Measurements from ENCODE around the gene F5. TPM values are rescaled to one million over a fixed set of nuclear protein-coding genes. Genes with fewer than 3 reads are reported as not detected.

Gene F5
- polyA plus RNA-seq, 4 donors: under 0.01 to 2.5 (median 0.36) TPM; not detected in 1

DNA sequence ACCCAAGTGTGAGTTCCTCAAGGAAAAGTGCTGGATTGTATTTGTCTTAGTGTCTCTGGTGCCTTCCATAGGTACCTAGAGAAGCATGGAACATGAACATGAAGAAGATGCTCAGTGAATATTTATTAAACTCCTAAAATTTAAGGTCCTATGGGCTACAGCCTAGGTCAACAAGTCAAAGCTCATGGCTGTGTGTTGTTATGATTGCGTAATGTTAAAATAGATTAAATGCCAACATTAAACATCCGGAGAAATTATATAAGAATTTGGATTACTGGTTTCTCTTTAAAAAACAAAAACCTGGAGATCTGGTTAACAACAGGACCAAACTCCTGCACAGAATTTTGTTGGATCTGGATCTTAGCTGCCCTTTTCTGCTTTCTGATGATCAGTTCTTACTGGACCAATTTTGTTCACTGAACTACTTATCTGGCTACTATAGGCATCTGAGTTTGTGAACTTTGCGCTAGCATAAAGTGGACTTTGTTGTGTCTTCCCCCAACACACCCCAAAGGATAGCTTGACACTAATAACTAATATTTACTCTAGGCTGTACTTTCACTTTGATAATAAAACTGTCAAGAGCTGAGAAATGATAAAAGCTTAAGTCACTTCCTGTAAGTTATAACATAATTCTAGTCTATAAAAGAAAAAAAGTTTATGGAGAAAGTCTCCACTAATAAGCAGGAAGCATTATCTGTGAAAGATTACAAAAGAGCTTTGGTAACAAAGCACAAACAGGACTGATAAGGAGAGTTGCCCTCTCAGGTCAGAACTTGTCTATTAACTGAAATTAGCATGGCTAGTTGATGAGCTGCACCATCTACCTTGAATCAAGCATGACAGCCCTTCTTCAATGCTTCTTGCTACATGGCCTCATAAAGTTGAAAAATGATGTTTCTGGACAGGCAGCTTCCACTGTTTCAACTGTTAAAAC is 20.7 kb downstream of the F5 start:
- Histone ChIP-seq H3K27me3 (ENCODE audit: control insufficient read depth in 3 of 3, insufficient read depth in 3 of 3, low read length in 3 of 3) (no peaks in the 10 kb centered on the region), H3K4me1 (ENCODE audit: control insufficient read depth in 3 of 3, insufficient read depth in 2 of 3, low read depth in 1 of 3, low read length in 2 of 3) (peaks cover 0 to 3% (median 2%) of the 10 kb centered on the region in 3 donors), H3K27ac (ENCODE audit: low read depth in 1 of 3, low read length in 2 of 3) (no peak overlapping the region), H3K4me3 (ENCODE audit: low read depth in 1 of 3, low read length in 3 of 3) (no peak overlapping the region), H3K9me3 (ENCODE audit: control insufficient read depth in 2 of 2, insufficient read depth in 1 of 2, low read depth in 1 of 2, low read length in 1 of 2) (no peaks in the 10 kb centered on the region), H3K36me3 (ENCODE audit: control insufficient read depth in 3 of 3, insufficient read depth in 2 of 3, low read depth in 1 of 3, low read length in 3 of 3) (no peaks in the 10 kb centered on the region)
- 42 to 78% (median 59%) methylated on average over 3 of the region's 3 CpGs for WGBS, 3 donors
- FAIRE-seq (peak; percentile 73), DNase-seq (peak; percentile 80 to 95)

DNA sequence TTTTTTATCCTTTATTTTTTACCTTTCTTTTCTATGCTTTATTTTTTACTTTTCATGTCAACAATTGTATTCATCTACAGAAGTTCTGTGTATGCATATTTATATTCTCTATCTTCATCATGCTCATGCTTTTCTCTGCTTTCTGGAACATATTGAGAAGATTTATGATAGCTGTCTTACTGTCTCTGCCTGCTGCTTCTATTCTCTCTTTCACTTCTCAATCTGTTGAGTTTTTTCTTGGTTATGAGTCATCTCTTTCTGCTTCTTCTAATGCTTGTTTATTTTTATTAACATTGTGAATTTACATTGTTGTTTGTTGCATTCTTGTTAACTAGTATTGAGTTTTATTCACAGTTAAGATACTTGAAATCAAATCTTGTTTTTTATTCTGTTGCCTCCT is 22.6 kb downstream of the F5 start:
- H3K4me1 ChIP-seq (ENCODE audit: control insufficient read depth in 3 of 3, insufficient read depth in 2 of 3, low read depth in 1 of 3, low read length in 2 of 3): no peaks in the 10 kb centered on the region
- peaks cover 0 to 2% (median 0%) of the 10 kb centered on the region in 3 donors for H3K27me3 ChIP-seq (ENCODE audit: control insufficient read depth in 3 of 3, insufficient read depth in 3 of 3, low read length in 3 of 3)
- H3K4me3 ChIP-seq (ENCODE audit: low read depth in 1 of 3, low read length in 3 of 3): no peak overlapping the region
- H3K27ac ChIP-seq (ENCODE audit: low read depth in 1 of 3, low read length in 2 of 3): no peak overlapping the region
- FAIRE-seq (no peak), DNase-seq (no peak)
- H3K36me3 ChIP-seq (ENCODE audit: control insufficient read depth in 3 of 3, insufficient read depth in 2 of 3, low read depth in 1 of 3, low read length in 3 of 3): no peaks in the 10 kb centered on the region
- H3K9me3 ChIP-seq (ENCODE audit: control insufficient read depth in 2 of 2, insufficient read depth in 1 of 2, low read depth in 1 of 2, low read length in 1 of 2): no peaks in the 10 kb centered on the region

DNA sequence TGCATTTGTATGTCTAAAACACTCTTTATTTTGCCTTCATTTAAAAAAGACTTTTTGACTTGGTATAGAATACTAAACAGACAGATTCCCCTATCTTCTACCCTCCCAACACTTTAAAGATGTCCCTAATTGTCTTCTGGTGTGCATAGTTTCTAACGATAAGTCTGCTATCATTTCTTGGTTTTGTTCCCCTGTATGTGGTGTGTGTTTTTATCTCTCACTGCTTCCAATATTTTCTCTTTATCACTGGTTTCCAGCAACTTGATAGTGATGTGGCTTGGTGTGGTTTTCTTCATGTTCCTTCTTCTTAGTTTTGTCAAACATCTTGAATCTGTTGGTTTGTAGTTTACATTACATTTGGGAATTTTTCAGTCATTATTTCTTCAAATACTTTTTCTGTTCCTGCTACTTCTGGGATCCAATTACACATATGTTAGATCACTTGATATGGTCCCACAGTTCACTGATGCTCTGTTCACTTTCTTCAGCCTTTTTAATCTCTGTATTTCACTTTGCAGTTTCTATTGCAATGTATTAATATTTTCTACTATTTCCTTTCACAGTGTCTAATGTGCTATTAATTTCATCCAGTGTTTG is 23.2 kb downstream of the F5 start:
- FAIRE-seq (no peak), DNase-seq (no peak)
- Histone ChIP-seq H3K4me3 (ENCODE audit: low read depth in 1 of 3, low read length in 3 of 3) (no peak overlapping the region), H3K27me3 (ENCODE audit: control insufficient read depth in 3 of 3, insufficient read depth in 3 of 3, low read length in 3 of 3) (peaks cover 0 to 2% (median 0%) of the 10 kb centered on the region in 3 donors), H3K4me1 (ENCODE audit: control insufficient read depth in 3 of 3, insufficient read depth in 2 of 3, low read depth in 1 of 3, low read length in 2 of 3) (no peaks in the 10 kb centered on the region), H3K9me3 (ENCODE audit: control insufficient read depth in 2 of 2, insufficient read depth in 1 of 2, low read depth in 1 of 2, low read length in 1 of 2) (no peaks in the 10 kb centered on the region), H3K36me3 (ENCODE audit: control insufficient read depth in 3 of 3, insufficient read depth in 2 of 3, low read depth in 1 of 3, low read length in 3 of 3) (no peaks in the 10 kb centered on the region), H3K27ac (ENCODE audit: low read depth in 1 of 3, low read length in 2 of 3) (no peak overlapping the region)
- 89 to 94% (median 91%) methylated on average over 1 of the region's 1 CpG for WGBS, 3 donors

DNA sequence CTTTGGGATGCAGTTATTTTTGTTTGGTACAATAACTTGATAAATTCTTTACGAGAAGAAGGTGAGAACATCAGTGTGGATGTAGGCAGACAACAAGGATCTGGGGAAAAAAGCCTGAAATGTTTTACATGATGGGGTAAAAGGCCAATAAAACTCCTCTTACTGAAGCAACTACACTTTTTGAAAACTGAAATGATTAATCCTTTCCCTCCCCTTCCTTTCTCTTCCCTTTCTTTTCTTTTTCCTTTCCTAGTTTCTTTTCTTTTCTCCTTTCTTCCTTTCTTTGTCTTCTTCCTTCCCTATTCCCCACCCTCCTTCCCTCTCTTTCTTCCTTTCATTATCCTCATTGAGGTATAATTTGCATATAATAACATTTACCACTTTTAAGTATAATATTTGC is 24.6 kb downstream of the F5 start:
- H3K4me1 ChIP-seq (ENCODE audit: control insufficient read depth in 3 of 3, insufficient read depth in 2 of 3, low read depth in 1 of 3, low read length in 2 of 3): no peaks in the 10 kb centered on the region
- no peak for FAIRE-seq
- no peak overlapping the region for H3K27ac ChIP-seq (ENCODE audit: low read depth in 1 of 3, low read length in 2 of 3)
- no peaks in the 10 kb centered on the region for H3K9me3 ChIP-seq (ENCODE audit: control insufficient read depth in 2 of 2, insufficient read depth in 1 of 2, low read depth in 1 of 2, low read length in 1 of 2)
- WGBS, 3 donors: 85 to 95% (median 87%) methylated on average over 1 of the region's 1 CpG
- H3K36me3 ChIP-seq (ENCODE audit: control insufficient read depth in 3 of 3, insufficient read depth in 2 of 3, low read depth in 1 of 3, low read length in 3 of 3): no peaks in the 10 kb centered on the region
- H3K27me3 ChIP-seq (ENCODE audit: control insufficient read depth in 3 of 3, insufficient read depth in 3 of 3, low read length in 3 of 3): peaks cover 0 to 6% (median 0%) of the 10 kb centered on the region in 3 donors
- no peak for DNase-seq
- H3K4me3 ChIP-seq (ENCODE audit: low read depth in 1 of 3, low read length in 3 of 3): no peak overlapping the region

DNA sequence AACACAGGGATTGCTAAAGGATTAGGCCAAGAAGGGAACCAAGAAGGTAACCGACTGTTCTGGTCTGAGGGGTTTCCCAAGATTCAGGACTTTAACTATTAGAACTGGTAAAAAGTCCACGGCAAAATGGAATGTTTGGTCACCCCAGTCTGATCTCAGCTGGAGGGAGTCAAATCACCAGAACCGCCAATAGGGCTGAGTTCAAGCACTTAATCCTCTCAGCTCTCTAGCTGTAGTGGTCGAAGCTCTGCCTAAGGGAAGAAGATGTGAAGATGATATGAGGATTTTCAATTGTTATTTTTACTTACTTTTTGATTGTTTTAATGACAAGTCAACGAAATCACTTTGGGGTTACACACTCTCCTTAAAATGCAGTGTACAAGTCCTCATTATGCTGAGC is 29.1 kb downstream of the F5 start:
- Histone ChIP-seq H3K4me3 (ENCODE audit: low read depth in 1 of 3, low read length in 3 of 3) (no peak overlapping the region), H3K27ac (ENCODE audit: low read depth in 1 of 3, low read length in 2 of 3) (no peak overlapping the region), H3K4me1 (ENCODE audit: control insufficient read depth in 3 of 3, insufficient read depth in 2 of 3, low read depth in 1 of 3, low read length in 2 of 3) (no peaks in the 10 kb centered on the region), H3K36me3 (ENCODE audit: control insufficient read depth in 3 of 3, insufficient read depth in 2 of 3, low read depth in 1 of 3, low read length in 3 of 3) (no peaks in the 10 kb centered on the region), H3K27me3 (ENCODE audit: control insufficient read depth in 3 of 3, insufficient read depth in 3 of 3, low read length in 3 of 3) (peaks cover 0 to 10% (median 0%) of the 10 kb centered on the region in 3 donors), H3K9me3 (ENCODE audit: control insufficient read depth in 2 of 2, insufficient read depth in 1 of 2, low read depth in 1 of 2, low read length in 1 of 2) (no peaks in the 10 kb centered on the region)
- DNase-seq (no peak), FAIRE-seq (no peak)
- 78 to 89% (median 86%) methylated on average over 5 of the region's 5 CpGs for WGBS, 3 donors

DNA sequence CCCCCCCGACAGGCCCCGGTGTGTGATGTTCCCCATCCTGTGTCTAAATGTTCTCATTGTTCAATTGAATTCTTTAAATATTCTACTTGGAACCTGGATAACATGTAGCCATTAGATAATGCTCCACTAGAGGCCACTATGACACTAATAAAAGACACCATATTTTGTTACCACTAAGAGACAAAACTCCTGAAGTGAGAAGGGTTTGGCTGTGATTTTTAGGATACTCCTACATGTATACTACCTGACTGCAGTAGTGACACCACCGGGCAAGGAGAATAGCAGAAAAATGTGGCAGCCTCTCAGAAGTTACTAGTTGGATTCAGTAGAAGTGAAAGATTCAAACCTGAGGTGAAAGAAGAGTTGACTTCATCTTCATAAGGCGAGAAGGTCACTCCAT is 36.0 kb downstream of the F5 start:
- H3K27me3 ChIP-seq (ENCODE audit: control insufficient read depth in 3 of 3, insufficient read depth in 3 of 3, low read length in 3 of 3): peaks cover 0 to 3% (median 0%) of the 10 kb centered on the region in 3 donors
- no peak overlapping the region for H3K27ac ChIP-seq (ENCODE audit: low read depth in 1 of 3, low read length in 2 of 3)
- no peaks in the 10 kb centered on the region for H3K4me1 ChIP-seq (ENCODE audit: control insufficient read depth in 3 of 3, insufficient read depth in 2 of 3, low read depth in 1 of 3, low read length in 2 of 3)
- DNase-seq (peak; percentile 42 to 56), FAIRE-seq (no peak)
- H3K9me3 ChIP-seq (ENCODE audit: control insufficient read depth in 2 of 2, insufficient read depth in 1 of 2, low read depth in 1 of 2, low read length in 1 of 2): no peaks in the 10 kb centered on the region
- no peak overlapping the region for H3K4me3 ChIP-seq (ENCODE audit: low read depth in 1 of 3, low read length in 3 of 3)
- H3K36me3 ChIP-seq (ENCODE audit: control insufficient read depth in 3 of 3, insufficient read depth in 2 of 3, low read depth in 1 of 3, low read length in 3 of 3): no peaks in the 10 kb centered on the region
- WGBS, 3 donors: 31 to 33% (median 31%) methylated on average over 4 of the region's 4 CpGs

DNA sequence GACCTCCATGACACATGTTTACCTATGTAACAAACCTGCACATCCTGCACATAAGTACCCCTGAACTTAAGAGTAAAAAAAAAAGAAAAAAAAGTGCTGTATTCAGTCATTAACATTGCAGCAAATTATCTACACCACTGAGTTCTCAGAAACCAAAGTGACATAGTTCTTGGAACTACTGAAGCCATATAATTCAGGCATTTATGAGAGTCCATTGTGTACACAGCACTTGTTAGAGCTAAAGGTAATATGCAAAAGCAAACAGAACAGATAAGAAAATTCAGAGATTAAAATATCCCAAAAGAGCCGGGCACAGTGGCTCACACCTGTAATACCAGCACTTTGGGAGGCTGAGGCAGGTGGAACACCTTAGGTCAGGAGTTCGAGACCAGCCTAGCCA is 38.0 kb downstream of the F5 start:
- no peaks in the 10 kb centered on the region for H3K9me3 ChIP-seq (ENCODE audit: control insufficient read depth in 2 of 2, insufficient read depth in 1 of 2, low read depth in 1 of 2, low read length in 1 of 2)
- DNase-seq: peak; percentile 43 to 89
- no peaks in the 10 kb centered on the region for H3K4me1 ChIP-seq (ENCODE audit: control insufficient read depth in 3 of 3, insufficient read depth in 2 of 3, low read depth in 1 of 3, low read length in 2 of 3)
- FAIRE-seq: no peak
- peaks cover 0 to 3% (median 0%) of the 10 kb centered on the region in 3 donors for H3K27me3 ChIP-seq (ENCODE audit: control insufficient read depth in 3 of 3, insufficient read depth in 3 of 3, low read length in 3 of 3)
- no peaks in the 10 kb centered on the region for H3K36me3 ChIP-seq (ENCODE audit: control insufficient read depth in 3 of 3, insufficient read depth in 2 of 3, low read depth in 1 of 3, low read length in 3 of 3)
- H3K27ac ChIP-seq (ENCODE audit: low read depth in 1 of 3, low read length in 2 of 3): no peak overlapping the region
- no peak overlapping the region for H3K4me3 ChIP-seq (ENCODE audit: low read depth in 1 of 3, low read length in 3 of 3)
- 18 to 55% (median 48%) methylated on average over 2 of the region's 2 CpGs for WGBS, 3 donors

DNA sequence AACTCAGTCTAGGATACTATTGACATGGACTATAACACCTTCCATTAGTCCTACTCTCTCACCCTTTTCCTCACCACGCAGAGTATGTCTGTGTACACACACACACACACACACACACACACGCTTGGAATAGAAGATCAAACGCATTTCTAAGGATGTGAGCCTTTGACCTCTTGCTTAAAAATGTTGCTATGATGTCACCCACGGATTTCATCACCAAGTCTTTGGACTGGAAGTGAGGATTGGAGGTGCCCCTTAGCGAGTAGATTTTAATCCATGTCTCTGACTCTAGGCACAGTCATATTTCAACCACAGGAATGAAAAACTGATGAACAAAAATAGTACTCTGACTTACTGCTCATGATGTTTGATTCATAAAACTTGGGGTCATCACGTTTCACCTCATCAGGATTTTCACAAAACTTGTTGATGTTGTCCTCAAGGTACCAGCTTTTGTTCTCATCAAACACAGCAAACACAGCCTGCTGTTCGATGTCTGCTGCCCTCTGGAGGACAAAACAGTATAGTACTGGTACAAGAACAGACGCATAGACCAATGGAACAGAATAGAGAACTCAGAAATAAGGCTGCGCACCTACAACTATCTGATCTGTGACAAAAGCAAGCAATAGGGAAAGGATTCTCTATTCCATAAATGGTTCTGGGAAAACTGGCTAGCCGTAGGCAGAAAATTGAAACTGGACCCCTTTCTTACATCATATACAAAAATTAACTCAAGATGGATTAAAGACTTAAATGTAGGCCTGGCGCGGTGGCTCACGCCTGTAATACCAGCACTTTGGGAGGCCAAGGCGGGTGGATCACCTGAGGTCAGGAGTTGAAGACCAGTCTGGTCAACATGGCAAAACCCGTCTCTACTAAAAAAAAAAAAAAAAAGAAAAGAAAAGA is 39.9 kb downstream of the F5 start:
- H3K36me3 ChIP-seq (ENCODE audit: control insufficient read depth in 3 of 3, insufficient read depth in 2 of 3, low read depth in 1 of 3, low read length in 3 of 3): no peaks in the 10 kb centered on the region

More for the DNA sequence above, 39.9 kb downstream of the F5 start:
- Histone ChIP-seq H3K4me3 (ENCODE audit: low read depth in 1 of 3, low read length in 3 of 3) (no peak overlapping the region), H3K27ac (ENCODE audit: low read depth in 1 of 3, low read length in 2 of 3) (no peak overlapping the region), H3K27me3 (ENCODE audit: control insufficient read depth in 3 of 3, insufficient read depth in 3 of 3, low read length in 3 of 3) (peaks cover 0 to 3% (median 2%) of the 10 kb centered on the region in 3 donors), H3K9me3 (ENCODE audit: control insufficient read depth in 2 of 2, insufficient read depth in 1 of 2, low read depth in 1 of 2, low read length in 1 of 2) (no peaks in the 10 kb centered on the region), H3K4me1 (ENCODE audit: control insufficient read depth in 3 of 3, insufficient read depth in 2 of 3, low read depth in 1 of 3, low read length in 2 of 3) (no peaks in the 10 kb centered on the region)
- 41 to 60% (median 42%) methylated on average over 14 to 15 of the region's 15 CpGs for WGBS, 3 donors
- DNase-seq (peak; percentile 81 to 86), FAIRE-seq (no peak)
